ENCODE data around the gene TERT.

DNA sequence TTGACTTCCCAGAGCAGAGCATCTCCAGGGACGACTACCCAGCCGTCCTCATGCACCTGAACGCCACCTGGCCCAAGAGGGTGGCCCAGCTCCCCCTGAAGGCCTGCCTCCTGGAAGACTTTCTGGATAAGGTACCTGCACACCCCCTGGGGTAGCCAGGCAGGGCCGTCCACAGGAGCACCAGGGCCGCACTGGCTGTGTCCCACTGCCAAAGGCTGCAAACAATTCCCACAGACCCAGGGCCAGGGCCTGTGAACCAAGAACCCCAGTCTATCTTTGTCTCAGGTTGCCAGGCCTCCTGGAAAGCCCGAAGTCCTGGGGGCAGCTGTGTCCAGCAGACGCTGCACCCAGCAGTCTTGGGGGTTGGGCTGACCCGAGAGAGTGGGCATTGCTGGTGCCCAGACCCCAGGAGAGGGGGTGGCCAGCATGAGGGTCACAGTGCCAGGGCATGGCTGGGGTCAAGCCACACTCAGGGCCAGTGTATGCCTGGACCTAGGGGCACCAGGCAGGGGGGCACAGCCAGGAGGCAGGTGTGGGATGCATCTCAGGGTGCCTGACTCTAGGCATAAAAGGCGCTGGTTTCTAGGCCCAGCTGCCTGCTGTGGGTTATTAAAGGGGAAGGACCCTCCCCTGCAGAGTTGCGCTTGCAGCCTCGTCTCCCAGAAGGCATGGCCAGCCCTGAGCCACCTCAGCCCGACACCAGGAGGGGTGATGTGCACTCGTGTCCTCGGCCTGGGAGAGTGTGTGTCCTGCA, 52.0 kb downstream of the TERT start:
- TF ChIP-seq ZNF687 (IDR thresholded peaks at IDR 0.05) (no peak), STAT3 (IDR thresholded peaks at IDR 0.05; ENCODE audit: low read depth, low read length) (no peak), MYC (IDR thresholded peaks at IDR 0.05; ENCODE audit: insufficient read depth, insufficient read length, insufficient replicate concordance, low read length, severe bottlenecking) (no peak), CTCF (IDR thresholded peaks at IDR 0.05 in 2 of 3, conservative IDR thresholded peaks at IDR 0.05 in 1 of 3; ENCODE audit: control insufficient read depth in 2 of 3, extremely low read depth in 1 of 3, insufficient read depth in 1 of 3, low read depth in 3 of 3, low read length in 3 of 3) (no peak)
